VCaP (cell line): ENCODE measurements around the gene FRMD5.
A peak's percentile ranks its signal among the peaks of the same experiment; 100 is the strongest.
"Not testable (repeated sequence)": the region's sequence is repeated elsewhere in the genome, so short reads cannot be mapped to it uniquely, and the experiment has no call there.

ENCODE experiments used
- H3K27ac ChIP-seq: fragments of 450-650 bp; 2 replicates; pipeline ENCODE4 v1.5.1; 2017
- CTCF ChIP-seq: fragments of 450-650 bp; conservative IDR thresholded peaks from 2 replicates; pipeline ENCODE4 v1.5.1; 2017; ENCODE audit warnings: mild to moderate bottlenecking, moderate library complexity

The FRMD5 gene

GRCh38 chr15:44011238-44011854 lies 183.7 kb downstream of the FRMD5 start:
- H3K27ac ChIP-seq, result no peak overlapping the region
- TF ChIP-seq CTCF, result no peak

DNA sequence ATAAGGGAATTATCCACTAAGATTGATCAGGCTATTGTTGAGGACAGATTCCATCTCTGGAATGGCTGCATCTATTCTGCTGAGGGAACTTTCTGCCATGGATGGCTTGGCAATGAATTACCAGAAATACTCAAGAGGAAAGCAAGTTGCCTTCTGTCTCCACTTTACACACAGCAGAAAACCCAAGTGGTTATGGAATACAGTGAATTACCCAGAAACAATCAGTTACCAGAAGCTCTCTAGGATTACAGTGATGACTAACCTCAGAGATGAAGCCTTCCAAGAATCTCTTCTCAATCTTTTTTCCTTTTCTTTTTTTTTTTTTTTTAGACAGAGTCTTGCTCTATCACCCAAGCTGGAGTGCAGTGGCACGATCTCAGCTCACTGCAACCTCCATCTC lies 185.0 kb downstream of the FRMD5 start:
- TF ChIP-seq CTCF, result no peak
- H3K27ac ChIP-seq, result peak overlapping the region; percentile 41

GRCh38 chr15:44009038-44009437 lies 186.0 kb downstream of the FRMD5 start:
- no peak for TF ChIP-seq CTCF
- peak overlapping the region; percentile 41 for H3K27ac ChIP-seq

- not testable (repeated sequence) for H3K27ac ChIP-seq
Observed at GRCh38 chr15:44000248-44000647, 194.8 kb downstream of the FRMD5 start.

- H3K27ac ChIP-seq, result no peak overlapping the region
- TF ChIP-seq CTCF, result no peak
Observed at GRCh38 chr15:43998607-43999006, 196.5 kb downstream of the FRMD5 start.

GRCh38 chr15:43991206-43991605 lies 203.9 kb downstream of the FRMD5 start:
- no peak overlapping the region for H3K27ac ChIP-seq
- TF ChIP-seq CTCF, result no peak

- TF ChIP-seq CTCF, result no peak
- H3K27ac ChIP-seq, result no peak overlapping the region
Observed at GRCh38 chr15:43989938-43990337, 205.1 kb downstream of the FRMD5 start.

GRCh38 chr15:43988900-43989299 lies 206.2 kb downstream of the FRMD5 start:
- H3K27ac ChIP-seq, result no peak overlapping the region
- TF ChIP-seq CTCF, result no peak
